HepG2 (cell line): ENCODE measurements around the gene ZNF414. TPM values are rescaled to one million over a fixed set of nuclear protein-coding genes. Genes with fewer than 3 reads are reported as not detected.

Experiments used
- CCDC6 ChIP-seq: sonication (generic); formaldehyde crosslinking; IDR thresholded peaks from 2 replicates; pipeline ENCODE4 v1.8.1; 2022; ENCODE audit warnings: mild to moderate bottlenecking, missing genetic modification reagents, moderate library complexity
- MAFG ChIP-seq: sonication (generic); formaldehyde crosslinking; IDR thresholded peaks from 2 replicates; pipeline ENCODE4 v1.5.1; 2020; ENCODE audit warnings: mild to moderate bottlenecking, missing genetic modification reagents
- RNF2 ChIP-seq: fragments of 450-650 bp; conservative IDR thresholded peaks from 2 replicates; pipeline ENCODE4 v1.6.1; 2016; ENCODE audit warnings: low read depth
- SIX4 ChIP-seq: sonication (generic); formaldehyde crosslinking; IDR thresholded peaks from 2 replicates; pipeline ENCODE4 v1.4.0; 2020; ENCODE audit warnings: missing genetic modification reagents
- SMAD1 ChIP-seq: sonication (generic); formaldehyde crosslinking; IDR thresholded peaks from 2 replicates; pipeline ENCODE4 v1.4.0; 2020; ENCODE audit warnings: missing genetic modification reagents, low read depth, mild to moderate bottlenecking, borderline replicate concordance
- SMARCC2 ChIP-seq: fragments of 450-650 bp; IDR thresholded peaks from 2 replicates; pipeline ENCODE4 v1.6.1; 2017; ENCODE audit warnings: antibody characterized with exemption, mild to moderate bottlenecking
- SNAI1 ChIP-seq: sonication (generic); formaldehyde crosslinking; IDR thresholded peaks from 2 replicates; pipeline ENCODE4 v1.5.0; 2020; ENCODE audit warnings: mild to moderate bottlenecking, missing genetic modification reagents, borderline replicate concordance
- TOE1 ChIP-seq: sonication (generic); formaldehyde crosslinking; IDR thresholded peaks from 2 replicates; pipeline ENCODE4 v1.4.0; 2020; ENCODE audit warnings: mild to moderate bottlenecking, missing genetic modification reagents
- ZFP1 ChIP-seq: IDR thresholded peaks from 2 replicates; pipeline ENCODE4 v1.6.1; 2016
- ZNF292 ChIP-seq: sonication (generic); formaldehyde crosslinking; IDR thresholded peaks from 2 replicates; pipeline ENCODE4 v1.8.1; 2022; ENCODE audit warnings: mild to moderate bottlenecking, low read depth, missing genetic modification reagents, borderline replicate concordance
- ZNF367 ChIP-seq: sonication (generic); formaldehyde crosslinking; IDR thresholded peaks from 2 replicates; pipeline ENCODE4 v1.4.0; 2020; ENCODE audit warnings: missing genetic modification reagents, borderline replicate concordance
- ZNF629 ChIP-seq: sonication (generic); formaldehyde crosslinking; conservative IDR thresholded peaks from 2 replicates; pipeline ENCODE4 v1.5.0; 2020; ENCODE audit warnings: missing genetic modification reagents
- ZNF687 ChIP-seq: sonication (generic); formaldehyde crosslinking; IDR thresholded peaks from 2 replicates; pipeline ENCODE4 v1.5.1; 2020; ENCODE audit warnings: mild to moderate bottlenecking, missing genetic modification reagents, moderate library complexity
- polyA plus RNA-seq, 8 experiments: library from polyadenylated mRNA; depleted of rRNA in 3 of 8; stranded (reverse) in 7 of 8; unstranded in 1 of 8; fragments of >200 nt; fragmentation: Illumina TruSeq in 4 of 8; extraction: Trizol in 4 of 8; gene quantifications; 2 replicates each; pipeline versions ENCODE4 v1.2.1 to v1.2.3, GENCODE V29; 2011 to 2016; ENCODE audit warnings: low read depth in 4 of 8, missing spikeins in 1 of 8, mixed read lengths in 1 of 8; ENCODE audit not compliant: insufficient read depth in 1 of 8
- total RNA-seq, 5 experiments: library from RNA; depleted of rRNA; stranded (reverse); fragments of >200 nt; fragmentation: Illumina TruSeq; extraction: Trizol; gene quantifications; 2 replicates each; pipeline ENCODE4 v1.2.3, GENCODE V29; 2016; ENCODE audit warnings: low read depth in 1 of 5
- TF ChIP-seq, protein P1 (sequence below), 2 experiments: sonication (generic) in 1 of 2; formaldehyde crosslinking in 1 of 2; IDR thresholded peaks; 2 replicates each; pipeline versions ENCODE4 v1.4.0 to v1.6.1; 2016 to 2020; ENCODE audit warnings: borderline replicate concordance in 1 of 2, low read depth in 1 of 2, mild to moderate bottlenecking in 1 of 2, missing genetic modification reagents in 1 of 2
- TF ChIP-seq, protein P2 (sequence below): sonication (generic); formaldehyde crosslinking; IDR thresholded peaks from 2 replicates; pipeline ENCODE4 v1.4.0; 2020; ENCODE audit warnings: missing genetic modification reagents
- TF ChIP-seq, protein P3 (sequence below): sonication (generic); formaldehyde crosslinking; IDR thresholded peaks from 2 replicates; pipeline ENCODE4 v1.8.0; 2022; ENCODE audit warnings: mild to moderate bottlenecking, missing genetic modification reagents, moderate library complexity
- TF ChIP-seq, protein P4 (sequence below): sonication (generic); formaldehyde crosslinking; IDR thresholded peaks from 2 replicates; pipeline ENCODE4 v1.9.0; 2021; ENCODE audit warnings: missing genetic modification reagents, mild to moderate bottlenecking, borderline replicate concordance

Gene ZNF414
- total and polyA plus RNA-seq, 2 of the 13 experiments (the other 11 are each of a cell fraction or from before 2014, with no cell fraction given), result 2.5 to 4.0 TPM

DNA sequence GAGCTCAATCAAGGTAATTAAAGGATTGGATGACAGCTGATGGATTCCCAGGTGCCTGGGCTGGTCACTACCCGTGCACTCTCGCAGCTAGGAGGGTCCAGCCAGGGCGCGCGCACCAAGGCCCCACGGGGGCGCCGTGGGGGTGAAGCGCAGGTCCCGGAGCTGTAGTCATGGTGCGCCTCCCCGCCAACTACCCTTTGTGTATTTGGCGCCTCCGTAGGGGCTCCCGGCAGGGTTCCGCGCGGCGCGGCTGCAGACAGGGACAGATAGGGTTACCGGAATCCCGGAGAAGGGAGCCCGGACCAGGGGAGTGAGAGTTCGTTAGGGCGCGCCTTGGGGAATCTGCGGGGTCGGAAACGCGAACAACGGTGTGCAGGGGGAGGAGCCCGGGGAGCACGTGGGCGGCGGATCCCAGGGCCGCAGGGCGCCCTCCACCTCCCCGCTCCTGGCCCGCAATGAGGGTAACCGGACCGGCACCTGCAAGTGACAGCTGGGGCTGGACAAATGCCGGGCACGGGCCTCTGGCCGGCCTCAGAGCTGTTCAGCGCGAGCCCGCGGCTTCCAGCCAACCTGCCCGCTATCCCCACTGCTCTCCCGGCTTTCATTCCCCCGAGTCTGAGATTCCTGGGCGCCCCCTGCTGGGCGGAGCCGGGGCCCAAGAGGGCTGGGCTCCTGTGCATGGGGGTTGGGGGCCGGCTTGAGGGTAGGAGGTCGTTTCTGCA lies 8.1 kb downstream of the ZNF414 start (continued):
- TF ChIP-seq, protein P1, sequence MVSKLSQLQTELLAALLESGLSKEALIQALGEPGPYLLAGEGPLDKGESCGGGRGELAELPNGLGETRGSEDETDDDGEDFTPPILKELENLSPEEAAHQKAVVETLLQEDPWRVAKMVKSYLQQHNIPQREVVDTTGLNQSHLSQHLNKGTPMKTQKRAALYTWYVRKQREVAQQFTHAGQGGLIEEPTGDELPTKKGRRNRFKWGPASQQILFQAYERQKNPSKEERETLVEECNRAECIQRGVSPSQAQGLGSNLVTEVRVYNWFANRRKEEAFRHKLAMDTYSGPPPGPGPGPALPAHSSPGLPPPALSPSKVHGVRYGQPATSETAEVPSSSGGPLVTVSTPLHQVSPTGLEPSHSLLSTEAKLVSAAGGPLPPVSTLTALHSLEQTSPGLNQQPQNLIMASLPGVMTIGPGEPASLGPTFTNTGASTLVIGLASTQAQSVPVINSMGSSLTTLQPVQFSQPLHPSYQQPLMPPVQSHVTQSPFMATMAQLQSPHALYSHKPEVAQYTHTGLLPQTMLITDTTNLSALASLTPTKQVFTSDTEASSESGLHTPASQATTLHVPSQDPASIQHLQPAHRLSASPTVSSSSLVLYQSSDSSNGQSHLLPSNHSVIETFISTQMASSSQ (IDR thresholded peaks at IDR 0.05; ENCODE audit: low read depth), result no peak
- TF ChIP-seq, protein P1 (CRISPR knock-in tag; IDR thresholded peaks at IDR 0.05; ENCODE audit: borderline replicate concordance), result no peak
- TF ChIP-seq ZNF367 (no peak), SIX4 (CRISPR knock-in tag) (no peak; the same call in 1 of the 2 replicates), ZNF629 (CRISPR knock-in tag) (no peak), MAFG (CRISPR knock-in tag) (no peak), SMAD1 (CRISPR knock-in tag) (no peak), CCDC6 (CRISPR knock-in tag) (peak; percentile 75; the same call in 1 of the 2 replicates), ZNF292 (CRISPR knock-in tag) (peak; percentile 70; the same call in 1 of the 2 replicates), RNF2 (0 out of 2 replicates have a peak, but pooled peaks have one; percentile 29), SMARCC2 (no peak), TOE1 (no peak), SNAI1 (CRISPR knock-in tag) (no peak), ZFP1 (CRISPR knock-in tag) (no peak), ZNF687 (peak; percentile 93)
- TF ChIP-seq, protein P2, sequence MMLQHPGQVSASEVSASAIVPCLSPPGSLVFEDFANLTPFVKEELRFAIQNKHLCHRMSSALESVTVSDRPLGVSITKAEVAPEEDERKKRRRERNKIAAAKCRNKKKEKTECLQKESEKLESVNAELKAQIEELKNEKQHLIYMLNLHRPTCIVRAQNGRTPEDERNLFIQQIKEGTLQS, result no peak
- TF ChIP-seq, protein P3, sequence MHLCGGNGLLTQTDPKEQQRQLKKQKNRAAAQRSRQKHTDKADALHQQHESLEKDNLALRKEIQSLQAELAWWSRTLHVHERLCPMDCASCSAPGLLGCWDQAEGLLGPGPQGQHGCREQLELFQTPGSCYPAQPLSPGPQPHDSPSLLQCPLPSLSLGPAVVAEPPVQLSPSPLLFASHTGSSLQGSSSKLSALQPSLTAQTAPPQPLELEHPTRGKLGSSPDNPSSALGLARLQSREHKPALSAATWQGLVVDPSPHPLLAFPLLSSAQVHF, result no peak
- TF ChIP-seq, protein P4, sequence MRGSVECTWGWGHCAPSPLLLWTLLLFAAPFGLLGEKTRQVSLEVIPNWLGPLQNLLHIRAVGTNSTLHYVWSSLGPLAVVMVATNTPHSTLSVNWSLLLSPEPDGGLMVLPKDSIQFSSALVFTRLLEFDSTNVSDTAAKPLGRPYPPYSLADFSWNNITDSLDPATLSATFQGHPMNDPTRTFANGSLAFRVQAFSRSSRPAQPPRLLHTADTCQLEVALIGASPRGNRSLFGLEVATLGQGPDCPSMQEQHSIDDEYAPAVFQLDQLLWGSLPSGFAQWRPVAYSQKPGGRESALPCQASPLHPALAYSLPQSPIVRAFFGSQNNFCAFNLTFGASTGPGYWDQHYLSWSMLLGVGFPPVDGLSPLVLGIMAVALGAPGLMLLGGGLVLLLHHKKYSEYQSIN (CRISPR knock-in tag), result no peak
